IMR-90 (cell line): ENCODE measurements around the gene EVI2A. TPM values are rescaled to one million over a fixed set of nuclear protein-coding genes. Genes with fewer than 3 reads are reported as not detected.

ENCODE experiments used
- ATAC-seq: fragments of 200-7000 bp; cut with Tn5 transposase; 2 replicates; pipeline ENCODE4 v1.9.1; 2020; ENCODE audit warnings: low read depth, mild to moderate bottlenecking, moderate library complexity
- BruUV-seq: library from RNA; stranded (reverse); fragments of 400-500 nt; replicated peaks from 2 replicates; lab custom pipeline; 2021; lab: Mats Ljungman, UMichigan
- CTCF ChIA-PET: fragments of 300-600 bp; formaldehyde crosslinking; extraction: SDS; loops from one replicate; lab custom pipeline; 2021; ENCODE audit warnings: antibody characterized with exemption; lab: Yijun Ruan, JAX
- POLR2A ChIA-PET: fragments of 300-600 bp; sonication (Branson Sonifier 250); formaldehyde crosslinking; loops from one replicate; lab custom pipeline; 2022; ENCODE audit warnings: antibody characterized with exemption; ENCODE audit not compliant: unreplicated experiment; lab: Charles Lee
- DNase-seq: peaks from one replicate; pipeline ENCODE4 v3.0.0; 2013
- H2AFZ ChIP-seq: replicated peaks from 2 replicates; pipeline ENCODE3; 2013; ENCODE audit warnings: low read length, mild to moderate bottlenecking; ENCODE audit not compliant: poor library complexity
- H2AK5ac ChIP-seq: 2 replicates; pipeline ENCODE4 v1.6.1; 2013; ENCODE audit warnings: low read depth, low read length, inconsistent platforms
- H2AK9ac ChIP-seq: replicated peaks from 2 replicates; pipeline ENCODE3; 2013; ENCODE audit warnings: mild to moderate bottlenecking, low read depth, low read length, moderate library complexity; ENCODE audit not compliant: poor library complexity
- H2BK120ac ChIP-seq: 2 replicates; pipeline ENCODE4 v1.6.1; 2013; ENCODE audit warnings: low read depth, low read length, inconsistent platforms
- H2BK15ac ChIP-seq: 3 replicates; pipeline ENCODE4 v1.6.1; 2013; ENCODE audit warnings: low read depth, low read length, inconsistent platforms
- H2BK20ac ChIP-seq: 2 replicates; pipeline ENCODE4 v1.6.1; 2013; ENCODE audit warnings: low read depth, mild to moderate bottlenecking, inconsistent platforms, low read length, moderate library complexity
- H2BK5ac ChIP-seq: 2 replicates; pipeline ENCODE4 v1.6.1; 2013; ENCODE audit warnings: mild to moderate bottlenecking, low read depth, low read length, inconsistent platforms; ENCODE audit not compliant: poor library complexity, severe bottlenecking
- H3K14ac ChIP-seq: replicated peaks from 2 replicates; pipeline ENCODE4 v1.6.1; 2013; ENCODE audit warnings: low read depth, low read length, inconsistent platforms
- H3K18ac ChIP-seq: 2 replicates; pipeline ENCODE4 v1.6.1; 2013; ENCODE audit warnings: low read depth, low read length, control low read depth
- H3K23ac ChIP-seq: 2 replicates; pipeline ENCODE4 v1.6.1; 2013; ENCODE audit warnings: low read depth, low read length, inconsistent platforms
- H3K27ac ChIP-seq: 2 replicates; pipeline ENCODE4 v1.5.1; 2013; ENCODE audit warnings: mild to moderate bottlenecking, control low read depth, low read length; ENCODE audit not compliant: insufficient read depth
- H3K27me3 ChIP-seq: 2 replicates; pipeline ENCODE4 v1.6.1; 2013; ENCODE audit warnings: low read length; ENCODE audit not compliant: control insufficient read depth, insufficient read depth
- H3K36me3 ChIP-seq: 2 replicates; pipeline ENCODE4 v1.6.1; 2013; ENCODE audit warnings: low read length, mixed read lengths; ENCODE audit not compliant: control insufficient read depth, insufficient read depth
- H3K4ac ChIP-seq: 2 replicates; pipeline ENCODE4 v1.6.1; 2013; ENCODE audit warnings: low read depth, low read length, inconsistent platforms
- H3K4me1 ChIP-seq: 2 replicates; pipeline ENCODE4 v1.6.1; 2013; ENCODE audit warnings: low read length, mixed read lengths; ENCODE audit not compliant: control insufficient read depth, insufficient read depth
- H3K4me2 ChIP-seq: 2 replicates; pipeline ENCODE4 v1.6.1; 2013; ENCODE audit warnings: low read depth, mild to moderate bottlenecking, control low read depth, low read length, moderate library complexity
- H3K4me3 ChIP-seq: 2 replicates; pipeline ENCODE4 v1.5.1; 2013; ENCODE audit warnings: low read depth, mild to moderate bottlenecking, control low read depth, low read length, moderate library complexity; ENCODE audit not compliant: insufficient read depth
- H3K56ac ChIP-seq: 2 replicates; pipeline ENCODE4 v1.6.1; 2013; ENCODE audit warnings: low read length, inconsistent platforms; ENCODE audit not compliant: insufficient read depth; ENCODE audit errors: extremely low read depth
- H3K79me1 ChIP-seq, 2 experiments: 2 replicates each; pipeline ENCODE4 v1.6.1; 2013; ENCODE audit warnings: low read length in 2 of 2, inconsistent platforms in 1 of 2, low read depth in 1 of 2
- H3K9ac ChIP-seq: 2 replicates; pipeline ENCODE4 v1.6.1; 2013; ENCODE audit warnings: low read depth, low read length, control low read depth
- H3K9me1 ChIP-seq: 2 replicates; pipeline ENCODE4 v1.6.1; 2013; ENCODE audit warnings: low read length, inconsistent platforms; ENCODE audit not compliant: insufficient read depth
- H3K9me3 ChIP-seq: 2 replicates; pipeline ENCODE4 v1.6.1; 2013; ENCODE audit warnings: low read length; ENCODE audit not compliant: control insufficient read depth, insufficient read depth
- H4K20me1 ChIP-seq: 2 replicates; pipeline ENCODE4 v1.6.1; 2013; ENCODE audit warnings: low read length, inconsistent platforms; ENCODE audit not compliant: insufficient read depth
- H4K5ac ChIP-seq: 2 replicates; pipeline ENCODE4 v1.6.1; 2013; ENCODE audit warnings: mild to moderate bottlenecking, low read depth, low read length, control low read depth
- H4K8ac ChIP-seq, 2 experiments: 2 replicates each; pipeline ENCODE4 v1.6.1; 2013; ENCODE audit warnings: low read depth in 2 of 2, low read length in 2 of 2, control low read depth in 1 of 2, inconsistent platforms in 1 of 2
- H4K91ac ChIP-seq: 2 replicates; pipeline ENCODE4 v1.6.1; 2013; ENCODE audit warnings: low read depth, low read length, inconsistent platforms; ENCODE audit not compliant: insufficient read depth
- SMC3 ChIP-seq: fragments of 150-350 bp; IDR thresholded peaks from 2 replicates; pipeline ENCODE4 v1.6.1; 2016; ENCODE audit warnings: low read depth, mild to moderate bottlenecking, antibody characterized with exemption, low read length, moderate library complexity
- WGBS, 2 experiments: methylation state at CpG; one replicate each; pipeline versions ENCODE4 v1.1.5 to v1.1.7; 2013; ENCODE audit warnings: missing lambda C conversion rate in 2 of 2; ENCODE audit not compliant: insufficient read length in 1 of 2; ENCODE audit errors: extremely low coverage in 2 of 2; 5-methylcytosine and 5-hydroxymethylcytosine counted together
- dilution Hi-C: fragments of 300-500 bp; cut with HindIII; formaldehyde crosslinking; loops from one replicate; pipeline ENCODE4 v1.14.3; 2018; ENCODE audit warnings: low sequenced_read_pairs; ENCODE audit not compliant: unreplicated experiment
- in situ Hi-C: fragments of 300-500 bp; cut with MboI; formaldehyde crosslinking; loops from 3 replicates; pipeline ENCODE4 v1.14.3; 2019; ENCODE audit warnings: low sequenced_read_pairs, inconsistent platforms, mixed read lengths
- intact Hi-C: fragments of 100-400 bp; cut with micrococcal nuclease; formaldehyde crosslinking; loops from 2 replicates; pipeline ENCODE4 v1.10.0; 2022
- polyA plus RNA-seq, 3 experiments: library from polyadenylated mRNA; depleted of rRNA; stranded (reverse); fragments of >200 nt; gene quantifications; 2 replicates each; pipeline ENCODE4 v1.2.3, GENCODE V29; 2012; ENCODE audit warnings: low replicate concordance in 1 of 3
- total RNA-seq: library from RNA; depleted of rRNA; stranded (reverse); fragments of >200 nt; gene quantifications from 2 replicates; pipeline ENCODE4 v1.2.3, GENCODE V29; 2012

EVI2A gene
- total and polyA plus RNA-seq, 2 of the 4 experiments (the other 2 are of a cell fraction): 0.50 to 0.90 TPM

- Histone ChIP-seq H2AFZ (no peak overlapping the region), H3K14ac (no peak overlapping the region), H3K27me3 (no peaks in the 10 kb centered on the region), H3K4me3 (no peak overlapping the region), H2AK5ac (no peak overlapping the region), H2BK20ac (no peak overlapping the region), H3K9me1 (no peaks in the 10 kb centered on the region; the same call in none of the 2 replicates), H3K36me3 (no peaks in the 10 kb centered on the region; the same call in 1 of the 2 replicates), H2BK5ac (no peak overlapping the region), H3K18ac (no peak overlapping the region), H3K56ac (no peak overlapping the region), H4K5ac (no peak overlapping the region), H3K9ac (no peak overlapping the region), H3K4me2 (no peak overlapping the region), H4K8ac (no peak overlapping the region), H2BK120ac (no peak overlapping the region), H3K79me1 (peaks cover 14 to 38% of the 10 kb centered on the region in 2 experiments; a peak in 3 of 4 replicates), H3K27ac (no peak overlapping the region), H3K4me1 (peaks cover 2% of the 10 kb centered on the region; the same call in 1 of the 2 replicates), H3K9me3 (no peaks in the 10 kb centered on the region), H3K4ac (no peak overlapping the region), H2BK15ac (no peak overlapping the region), H3K23ac (no peak overlapping the region), H4K20me1 (no peaks in the 10 kb centered on the region), H2AK9ac (no peak overlapping the region), H4K91ac (no peak overlapping the region)
- TF ChIP-seq SMC3: no peak
- DNase-seq (no peak), ATAC-seq (no peak)
- in situ Hi-C loops (no loop called here), dilution Hi-C loops (no loop called here), intact Hi-C loops (no loop called here)
- POLR2A ChIA-PET: no interaction called here
- WGBS, 2 experiments: 100% methylated on average over 1 of the region's 2 CpGs; no CpG with 5 or more reads in 1 of the 2 experiments
- CTCF ChIA-PET: no interaction called here
- BruUV-seq: no TSS peak
These were observed 11.9 kb downstream of the EVI2A start for GRCh38 chr17:31309556-31309955.
